Activated CD8-positive, alpha-beta memory T cell treated with anti-CD3 and anti-CD28 coated beads, Interleukin-2, amount 50 U/mL, for 48 hours (primary cell): ENCODE data around the gene PRRG3.
A peak's percentile ranks its signal among the peaks of the same experiment; 100 is the strongest.

Experiments used
- DNase-seq: peaks from one replicate; pipeline ENCODE4 v3.0.0-alpha.2; 2020

Gene PRRG3

GRCh38 chrX:151745651-151746050, 50.4 kb downstream of the PRRG3 start:
- DNase-seq: no peak

GRCh38 chrX:151746502-151746901, 51.2 kb downstream of the PRRG3 start:
- DNase-seq: no peak

DNA sequence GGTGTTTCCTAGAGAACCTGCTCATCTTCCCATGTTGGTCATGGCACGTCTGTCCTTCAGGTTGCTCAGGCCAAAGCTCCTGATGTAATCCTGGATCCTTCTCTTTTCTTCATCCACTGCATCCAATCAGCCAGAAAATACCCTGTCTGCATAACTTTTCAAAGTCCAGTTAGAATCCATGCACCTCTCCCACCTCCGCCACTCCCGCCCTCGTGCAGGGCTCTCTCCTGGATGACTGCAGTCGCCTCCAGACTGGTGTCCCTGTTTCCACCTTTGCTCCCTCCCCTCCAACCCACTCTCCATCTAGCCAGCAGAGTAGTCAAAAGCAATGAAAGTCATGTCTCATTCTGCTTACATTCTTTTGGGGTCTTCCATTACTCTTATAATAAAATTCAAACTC, 55.3 kb downstream of the PRRG3 start:
- no peak for DNase-seq

DNA sequence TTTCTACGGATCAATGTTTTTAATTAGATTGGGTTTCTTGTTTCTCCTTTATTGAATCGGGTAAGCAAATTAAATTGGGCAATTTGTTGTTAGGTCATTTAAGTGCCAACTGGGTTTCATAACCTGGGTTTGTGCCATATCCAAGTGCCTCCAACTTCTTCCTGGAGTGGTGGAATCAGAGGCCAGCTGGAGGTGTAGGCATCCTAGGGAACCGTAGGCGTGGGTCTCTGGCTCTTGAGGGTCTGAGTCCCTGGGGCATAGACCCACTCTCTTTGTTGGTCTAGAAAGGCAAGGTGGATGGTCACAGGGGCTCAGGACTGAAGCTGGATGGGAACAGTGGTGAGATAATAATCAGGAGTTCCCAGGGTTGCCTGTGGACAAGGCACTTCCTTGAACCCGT, 57.6 kb downstream of the PRRG3 start:
- DNase-seq: no peak

- peak; percentile 53 for DNase-seq
Observed at GRCh38 chrX:151753313-151754046, 58.2 kb downstream of the PRRG3 start.

DNA sequence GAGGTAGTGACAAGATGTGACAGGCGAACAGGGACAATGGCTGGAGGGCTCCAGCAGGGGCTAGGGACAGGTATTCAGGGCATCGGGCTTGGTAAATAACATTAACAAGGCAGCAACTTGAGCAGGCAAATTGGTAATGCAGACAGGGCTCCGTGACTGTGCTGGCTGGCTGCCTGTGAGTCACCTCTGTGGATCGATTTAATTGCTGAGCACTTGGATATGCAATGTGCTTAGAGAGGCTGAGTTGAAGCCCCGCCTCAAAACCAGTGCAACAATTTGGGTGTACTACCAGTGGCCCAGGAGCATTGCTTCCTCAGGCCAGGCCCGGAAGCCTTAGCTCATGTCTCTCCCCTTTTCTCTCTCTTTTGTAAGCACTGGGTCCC, 58.8 kb downstream of the PRRG3 start:
- no peak for DNase-seq

GRCh38 chrX:151754641-151755215, 59.5 kb downstream of the PRRG3 start:
- DNase-seq: no peak
